AG20443 (cell line): Measurements from ENCODE around the gene NOS3.
"Not testable (repeated sequence)": the region's sequence is repeated elsewhere in the genome, so short reads cannot be mapped to it uniquely, and the experiment has no call there.

Experiments used
- DNase-seq: peaks from one replicate; pipeline ENCODE4 v3.0.0; 2012; ENCODE audit warnings: low spot score, mixed read lengths

The NOS3 gene

DNA sequence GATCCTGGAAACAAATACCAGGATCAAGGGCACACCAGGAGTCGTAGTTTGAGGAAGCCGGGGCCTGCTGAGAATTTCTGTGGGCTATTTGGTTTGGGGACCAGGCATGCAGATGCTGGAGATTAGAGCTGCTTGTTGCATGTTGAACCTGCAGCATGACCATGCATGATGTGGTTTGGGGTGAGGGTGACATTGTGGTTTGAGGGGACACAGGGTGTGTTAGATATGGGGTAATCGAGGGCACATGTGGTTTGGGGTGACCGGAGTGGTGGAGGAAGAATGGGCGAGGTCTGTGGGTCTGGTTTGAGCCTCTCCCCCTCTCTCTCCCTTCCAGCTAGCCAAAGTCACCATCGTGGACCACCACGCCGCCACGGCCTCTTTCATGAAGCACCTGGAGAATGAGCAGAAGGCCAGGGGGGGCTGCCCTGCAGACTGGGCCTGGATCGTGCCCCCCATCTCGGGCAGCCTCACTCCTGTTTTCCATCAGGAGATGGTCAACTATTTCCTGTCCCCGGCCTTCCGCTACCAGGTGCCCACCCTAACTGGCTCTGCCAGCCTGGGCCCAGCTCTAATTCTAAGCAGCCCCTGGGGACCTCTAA lies 10.2 kb downstream of the NOS3 start:
- no peak for DNase-seq

DNA sequence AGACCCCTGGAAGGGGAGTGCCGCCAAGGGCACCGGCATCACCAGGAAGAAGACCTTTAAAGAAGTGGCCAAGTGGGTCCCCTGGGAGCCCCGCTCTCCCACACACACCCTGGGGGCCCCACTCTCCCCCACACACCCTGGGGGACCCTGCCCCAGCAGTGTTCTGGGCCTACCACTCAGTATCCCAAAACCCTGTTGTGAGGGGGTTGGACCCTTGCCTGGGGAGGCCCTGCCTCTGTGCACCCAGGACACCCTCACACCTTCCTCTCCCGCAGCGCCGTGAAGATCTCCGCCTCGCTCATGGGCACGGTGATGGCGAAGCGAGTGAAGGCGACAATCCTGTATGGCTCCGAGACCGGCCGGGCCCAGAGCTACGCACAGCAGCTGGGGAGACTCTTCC lies 10.7 kb downstream of the NOS3 start:
- DNase-seq, result no peak

DNA sequence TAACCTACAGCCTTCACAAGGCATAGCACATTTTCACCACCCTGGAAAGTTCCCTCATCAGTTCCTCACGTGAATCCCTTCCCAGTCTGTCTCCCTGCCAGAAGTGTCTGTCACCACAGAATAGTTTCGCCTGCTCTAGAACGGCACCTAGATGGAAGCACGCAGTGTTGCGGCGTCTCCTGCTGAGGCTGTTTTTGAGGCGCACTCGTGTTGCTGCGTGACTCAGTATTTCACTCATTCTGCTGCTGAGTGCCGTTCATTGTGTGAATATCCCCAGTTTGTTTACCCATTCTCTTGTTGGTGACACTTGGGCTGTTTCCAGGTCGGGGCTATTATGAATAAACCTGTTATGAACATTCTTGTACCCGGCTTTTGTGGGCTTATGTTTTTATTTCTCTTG lies 12.8 kb downstream of the NOS3 start:
- no peak for DNase-seq

DNA sequence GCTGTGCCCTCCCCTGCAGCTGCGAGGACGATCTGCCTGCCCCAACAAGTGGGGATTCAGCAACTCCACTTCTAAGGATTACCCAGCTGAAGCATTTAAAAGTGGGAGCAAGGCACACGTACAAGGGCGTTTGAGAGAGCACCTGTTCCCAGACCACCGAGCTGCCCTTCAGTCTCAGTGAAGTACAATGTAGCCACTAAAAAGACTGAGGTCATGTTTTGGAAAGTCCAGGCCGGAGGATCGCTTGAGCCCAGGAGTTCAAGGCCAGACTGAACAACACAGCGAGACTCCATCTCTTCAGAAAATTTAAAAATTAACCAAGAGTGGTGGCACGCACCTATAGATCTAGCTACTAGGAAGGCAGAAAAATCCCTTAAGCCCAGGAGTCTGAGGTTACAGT lies 14.7 kb downstream of the NOS3 start:
- no peak for DNase-seq

DNA sequence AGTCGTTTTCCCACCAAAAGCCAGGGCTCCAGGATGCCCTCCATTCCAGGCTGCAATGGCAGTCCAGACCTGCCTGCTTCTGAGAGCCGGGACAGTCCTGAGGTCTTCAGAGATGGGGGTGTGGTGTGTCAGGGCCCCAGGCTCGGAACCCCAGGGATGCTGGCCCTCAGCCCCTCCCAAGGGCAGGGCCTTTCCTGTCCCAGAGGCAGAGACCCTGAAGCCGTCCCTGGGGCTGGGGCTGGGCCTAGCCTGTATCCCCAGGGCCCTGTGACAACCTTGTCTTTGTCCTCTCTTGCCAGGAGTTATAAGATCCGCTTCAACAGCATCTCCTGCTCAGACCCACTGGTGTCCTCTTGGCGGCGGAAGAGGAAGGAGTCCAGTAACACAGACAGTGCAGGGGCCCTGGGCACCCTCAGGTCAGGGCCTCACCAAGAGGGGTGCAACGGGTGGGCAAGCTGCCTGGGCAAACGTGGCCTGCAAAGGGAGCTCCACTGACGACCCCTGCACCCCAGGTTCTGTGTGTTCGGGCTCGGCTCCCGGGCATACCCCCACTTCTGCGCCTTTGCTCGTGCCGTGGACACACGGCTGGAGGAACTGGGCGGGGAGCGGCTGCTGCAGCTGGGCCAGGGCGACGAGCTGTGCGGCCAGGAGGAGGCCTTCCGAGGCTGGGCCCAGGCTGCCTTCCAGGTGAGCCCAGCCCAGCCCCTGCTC lies 15.9 kb downstream of the NOS3 start:
- no peak for DNase-seq

DNA sequence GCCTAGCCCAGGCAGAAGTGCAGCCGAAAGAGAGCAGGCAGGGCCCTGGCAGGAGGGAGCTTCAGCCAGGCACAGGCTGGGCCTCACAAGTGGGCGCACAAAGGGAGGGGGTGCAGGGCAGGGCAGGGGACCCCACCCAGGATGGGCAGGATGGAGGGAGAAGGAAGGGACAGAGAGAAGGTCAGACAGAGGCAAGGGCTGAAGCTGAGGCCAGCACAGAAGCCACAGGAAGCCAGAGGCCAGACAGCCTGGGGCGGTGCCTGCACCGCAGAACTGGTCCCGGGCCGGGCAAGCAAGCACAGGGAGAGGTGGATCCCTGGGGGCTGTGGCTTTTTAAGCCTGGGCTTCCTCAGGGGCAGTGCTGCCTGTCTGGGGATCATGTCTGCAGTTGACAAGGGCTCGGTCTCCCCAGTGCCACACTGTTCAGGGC lies 16.7 kb downstream of the NOS3 start:
- DNase-seq, result peak; percentile 74

DNA sequence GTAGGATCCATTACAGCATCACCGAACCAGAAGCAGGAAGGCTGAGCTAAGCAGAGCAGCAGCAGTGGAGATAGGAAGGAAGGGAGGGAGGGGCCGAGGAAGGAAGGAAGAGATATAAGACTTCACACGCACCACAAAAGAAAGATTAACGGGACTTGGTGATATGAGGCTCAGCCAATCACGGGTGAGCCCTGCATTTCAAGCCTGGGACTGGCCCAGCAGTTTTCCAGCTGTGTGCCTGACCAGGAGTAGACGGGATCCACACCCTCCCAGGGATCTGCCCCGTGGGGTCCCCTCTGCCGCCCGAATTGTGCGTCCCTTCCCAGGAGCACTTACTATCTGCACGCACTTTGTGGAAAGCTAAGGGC lies 17.3 kb downstream of the NOS3 start:
- DNase-seq, result no peak

DNA sequence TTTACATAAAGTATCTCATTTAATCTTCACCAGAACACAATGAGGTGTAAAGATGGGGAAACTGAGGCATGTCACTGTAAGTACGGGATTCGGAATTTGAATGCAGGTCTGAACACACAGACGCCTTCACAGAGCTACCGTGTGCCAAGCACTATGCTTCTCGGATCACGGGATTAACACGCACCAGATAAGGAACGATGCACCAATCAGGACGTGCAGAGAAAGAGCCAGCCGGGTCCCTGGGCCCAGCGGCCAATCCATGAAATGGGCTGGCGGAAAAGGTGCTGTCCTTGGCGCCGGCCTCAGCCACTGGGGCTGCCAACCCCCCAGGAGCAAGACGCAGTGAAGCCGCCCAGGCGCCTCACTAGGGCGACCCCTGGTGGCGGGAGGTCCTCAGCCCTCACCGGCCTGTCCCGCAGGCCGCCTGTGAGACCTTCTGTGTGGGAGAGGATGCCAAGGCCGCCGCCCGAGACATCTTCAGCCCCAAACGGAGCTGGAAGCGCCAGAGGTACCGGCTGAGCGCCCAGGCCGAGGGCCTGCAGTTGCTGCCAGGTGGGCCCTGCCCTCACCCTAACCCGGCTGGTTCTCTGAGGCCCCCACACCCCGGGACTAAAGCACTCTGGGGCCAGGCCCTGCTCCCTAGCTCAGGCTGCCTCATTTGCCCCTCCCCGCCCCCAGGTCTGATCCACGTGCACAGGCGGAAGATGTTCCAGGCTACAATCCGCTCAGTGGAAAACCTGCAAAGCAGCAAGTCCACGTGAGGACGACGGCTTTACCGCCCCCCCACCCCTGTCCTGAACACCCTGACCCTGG lies 17.9 kb downstream of the NOS3 start:
- DNase-seq, result peak; percentile 82

DNA sequence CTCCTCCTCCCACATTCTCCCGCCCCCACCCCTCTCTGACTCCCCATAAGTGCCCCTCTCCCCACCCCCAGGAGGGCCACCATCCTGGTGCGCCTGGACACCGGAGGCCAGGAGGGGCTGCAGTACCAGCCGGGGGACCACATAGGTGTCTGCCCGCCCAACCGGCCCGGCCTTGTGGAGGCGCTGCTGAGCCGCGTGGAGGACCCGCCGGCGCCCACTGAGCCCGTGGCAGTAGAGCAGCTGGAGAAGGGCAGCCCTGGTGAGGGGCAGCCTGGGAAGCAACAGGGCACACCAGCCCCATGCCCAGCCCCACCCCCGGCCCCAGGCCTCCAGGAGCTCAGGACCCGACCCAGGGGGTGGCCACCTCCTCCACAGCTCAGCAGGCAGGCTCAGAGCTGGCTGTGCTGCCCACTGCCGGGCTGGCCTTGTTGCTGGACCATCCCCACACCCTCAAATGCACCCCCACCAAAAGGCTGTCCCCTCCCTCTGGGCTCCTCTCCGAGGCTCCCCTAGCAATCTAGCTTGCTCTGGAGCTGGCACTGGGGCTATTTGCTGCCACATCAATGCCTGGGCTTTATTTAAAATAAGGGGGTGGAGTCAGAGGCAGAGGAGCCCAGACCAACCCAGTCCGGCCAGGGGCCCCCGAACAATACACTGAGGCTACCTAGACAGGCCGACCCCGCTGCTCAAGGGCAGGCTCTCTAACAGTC lies 18.7 kb downstream of the NOS3 start:
- DNase-seq, result no peak

DNA sequence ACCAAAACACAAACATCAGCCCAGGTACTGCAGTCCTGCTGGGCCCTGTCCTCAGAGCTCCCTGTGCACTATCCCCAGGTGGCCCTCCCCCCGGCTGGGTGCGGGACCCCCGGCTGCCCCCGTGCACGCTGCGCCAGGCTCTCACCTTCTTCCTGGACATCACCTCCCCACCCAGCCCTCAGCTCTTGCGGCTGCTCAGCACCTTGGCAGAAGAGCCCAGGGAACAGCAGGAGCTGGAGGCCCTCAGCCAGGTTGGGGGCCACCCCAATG lies 19.2 kb downstream of the NOS3 start:
- DNase-seq, result no peak

DNA sequence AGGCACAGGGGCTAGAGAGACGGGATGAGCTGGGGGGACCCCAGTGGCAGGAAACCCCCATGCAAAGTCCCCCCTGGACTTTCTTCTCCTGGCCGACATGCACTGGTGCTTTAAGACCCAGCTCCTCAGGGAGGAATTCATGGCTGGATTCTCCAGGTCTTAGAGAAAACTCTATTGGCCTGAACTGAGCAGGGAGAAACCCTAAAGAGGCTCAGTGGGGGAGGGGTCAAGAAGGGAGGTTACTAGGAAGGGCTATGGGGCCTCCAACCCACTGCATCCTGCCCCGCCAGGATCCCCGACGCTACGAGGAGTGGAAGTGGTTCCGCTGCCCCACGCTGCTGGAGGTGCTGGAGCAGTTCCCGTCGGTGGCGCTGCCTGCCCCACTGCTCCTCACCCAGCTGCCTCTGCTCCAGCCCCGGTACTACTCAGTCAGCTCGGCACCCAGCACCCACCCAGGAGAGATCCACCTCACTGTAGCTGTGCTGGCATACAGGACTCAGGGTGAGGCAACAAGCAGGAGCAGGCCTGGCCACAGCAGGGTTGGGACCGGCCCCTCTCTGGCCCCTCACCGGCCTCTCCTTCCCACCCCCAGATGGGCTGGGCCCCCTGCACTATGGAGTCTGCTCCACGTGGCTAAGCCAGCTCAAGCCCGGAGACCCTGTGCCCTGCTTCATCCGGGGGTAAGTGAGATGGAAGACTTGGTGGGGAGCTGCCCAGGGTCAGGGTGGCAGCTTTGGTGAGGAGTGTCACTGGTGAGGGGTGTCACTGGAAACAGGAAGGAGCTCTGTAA lies 19.7 kb downstream of the NOS3 start:
- no peak for DNase-seq

DNA sequence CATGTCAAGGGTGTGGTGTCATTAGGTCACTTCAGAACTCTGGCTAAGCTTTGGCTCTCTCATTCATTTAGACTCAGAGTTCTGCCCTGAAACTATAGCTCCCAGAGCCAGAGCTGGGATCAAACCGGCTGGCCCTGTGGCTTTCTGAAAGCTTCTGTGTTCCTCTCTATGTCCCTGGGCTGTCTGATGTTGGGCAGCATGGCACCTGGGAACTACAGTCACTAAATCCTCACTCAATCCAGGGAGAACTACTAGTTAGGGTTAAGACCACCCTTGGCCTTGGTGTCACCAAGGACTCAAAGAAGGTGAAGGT lies 20.2 kb downstream of the NOS3 start:
- DNase-seq, result no peak

DNA sequence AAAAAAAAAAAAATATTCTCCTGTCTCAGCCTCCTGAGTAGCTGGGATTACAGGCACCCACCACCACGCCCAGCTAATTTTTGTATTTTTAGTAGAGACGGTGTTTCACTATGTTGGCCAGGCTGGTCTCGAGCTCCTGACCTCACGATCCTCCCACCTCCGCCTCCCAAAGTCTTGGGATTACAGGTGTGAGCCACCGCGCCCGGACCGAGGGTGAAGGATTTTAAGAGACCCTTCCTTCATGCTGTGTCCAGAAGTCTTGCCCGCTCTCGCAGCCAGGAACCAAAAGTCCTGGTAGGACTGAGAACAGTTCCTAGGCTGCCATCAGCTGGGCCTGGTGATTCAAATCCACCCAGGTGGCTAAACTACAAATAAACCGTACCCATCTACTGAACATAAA lies 20.8 kb downstream of the NOS3 start:
- not testable (repeated sequence) for DNase-seq

DNA sequence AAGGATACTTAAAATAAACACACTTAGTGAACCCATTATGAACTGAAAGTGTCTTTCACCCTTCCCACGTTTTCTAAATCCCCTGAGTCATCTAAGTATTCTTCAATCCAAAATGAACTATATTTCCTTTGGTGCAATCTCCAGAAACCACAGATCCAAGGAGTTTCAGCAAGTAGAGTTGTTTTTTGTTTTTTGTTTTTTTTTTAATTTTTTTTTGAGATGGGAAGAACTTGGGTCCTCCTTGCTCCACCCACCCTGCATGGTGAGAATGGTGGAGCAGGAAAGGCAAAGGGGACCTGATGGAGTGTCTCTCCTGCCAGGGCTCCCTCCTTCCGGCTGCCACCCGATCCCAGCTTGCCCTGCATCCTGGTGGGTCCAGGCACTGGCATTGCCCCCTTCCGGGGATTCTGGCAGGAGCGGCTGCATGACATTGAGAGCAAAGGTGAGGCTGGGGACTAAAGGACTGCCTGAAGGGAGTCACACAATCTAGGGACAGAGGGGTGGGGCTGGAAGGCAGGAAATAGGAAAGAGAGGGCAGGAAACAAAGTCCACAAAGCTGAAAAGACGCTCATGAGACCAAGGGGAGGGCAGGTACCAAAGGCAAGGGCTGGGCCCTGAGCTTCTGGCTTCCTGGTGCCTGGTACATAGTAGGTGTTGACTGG lies 21.3 kb downstream of the NOS3 start:
- DNase-seq, result no peak

DNA sequence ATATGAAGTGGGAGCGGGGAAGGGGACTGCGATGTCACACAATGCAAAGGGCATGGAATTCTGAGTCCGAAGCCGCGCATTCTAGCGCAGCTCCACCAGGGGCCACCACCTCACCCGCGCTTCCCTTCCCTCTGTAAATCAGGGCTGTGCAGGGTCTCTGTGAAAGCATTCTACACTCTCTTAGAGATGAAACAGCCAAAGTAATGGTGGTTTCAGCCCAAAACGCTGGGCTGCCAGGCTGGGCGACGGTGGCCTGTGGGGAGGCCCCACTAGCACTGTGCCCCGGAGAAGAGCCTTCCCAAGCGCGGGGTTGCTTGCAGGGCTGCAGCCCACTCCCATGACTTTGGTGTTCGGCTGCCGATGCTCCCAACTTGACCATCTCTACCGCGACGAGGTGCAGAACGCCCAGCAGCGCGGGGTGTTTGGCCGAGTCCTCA lies 22.1 kb downstream of the NOS3 start:
- DNase-seq, result peak; percentile 68

DNA sequence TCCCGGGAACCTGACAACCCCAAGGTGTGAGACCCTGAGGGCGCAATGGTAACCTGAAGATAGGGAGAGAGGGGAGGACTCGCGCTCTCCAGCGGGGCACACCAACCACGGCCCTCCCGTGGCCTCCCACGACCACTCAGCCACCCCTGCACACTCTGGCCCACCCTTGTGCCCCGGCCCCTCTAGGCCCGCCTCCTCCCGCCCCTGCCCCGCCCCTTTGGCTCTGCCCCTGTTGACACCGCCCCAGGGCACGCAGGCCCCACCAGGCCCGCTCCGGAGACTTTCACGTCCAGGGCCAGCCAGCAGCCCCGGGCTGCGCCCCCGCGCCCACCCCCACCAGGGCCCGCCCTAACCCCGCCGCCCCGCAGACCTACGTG lies 22.5 kb downstream of the NOS3 start:
- DNase-seq, result no peak

DNA sequence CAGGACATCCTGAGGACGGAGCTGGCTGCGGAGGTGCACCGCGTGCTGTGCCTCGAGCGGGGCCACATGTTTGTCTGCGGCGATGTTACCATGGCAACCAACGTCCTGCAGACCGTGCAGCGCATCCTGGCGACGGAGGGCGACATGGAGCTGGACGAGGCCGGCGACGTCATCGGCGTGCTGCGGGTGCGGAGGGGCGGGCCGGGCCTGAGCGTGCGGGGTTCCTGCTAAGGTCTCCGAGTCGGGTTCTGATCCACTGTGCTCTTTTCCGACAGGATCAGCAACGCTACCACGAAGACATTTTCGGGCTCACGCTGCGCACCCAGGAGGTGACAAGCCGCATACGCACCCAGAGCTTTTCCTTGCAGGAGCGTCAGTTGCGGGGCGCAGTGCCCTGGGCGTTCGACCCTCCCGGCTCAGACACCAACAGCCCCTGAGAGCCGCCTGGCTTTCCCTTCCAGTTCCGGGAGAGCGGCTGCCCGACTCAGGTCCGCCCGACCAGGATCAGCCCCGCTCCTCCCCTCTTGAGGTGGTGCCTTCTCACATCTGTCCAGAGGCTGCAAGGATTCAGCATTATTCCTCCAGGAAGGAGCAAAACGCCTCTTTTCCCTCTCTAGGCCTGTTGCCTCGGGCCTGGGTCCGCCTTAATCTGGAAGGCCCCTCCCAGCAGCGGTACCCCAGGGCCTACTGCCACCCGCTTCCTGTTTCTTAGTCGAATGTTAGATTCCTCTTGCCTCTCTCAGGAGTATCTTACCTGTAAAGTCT lies 23.1 kb downstream of the NOS3 start:
- peak; percentile 87 for DNase-seq

DNA sequence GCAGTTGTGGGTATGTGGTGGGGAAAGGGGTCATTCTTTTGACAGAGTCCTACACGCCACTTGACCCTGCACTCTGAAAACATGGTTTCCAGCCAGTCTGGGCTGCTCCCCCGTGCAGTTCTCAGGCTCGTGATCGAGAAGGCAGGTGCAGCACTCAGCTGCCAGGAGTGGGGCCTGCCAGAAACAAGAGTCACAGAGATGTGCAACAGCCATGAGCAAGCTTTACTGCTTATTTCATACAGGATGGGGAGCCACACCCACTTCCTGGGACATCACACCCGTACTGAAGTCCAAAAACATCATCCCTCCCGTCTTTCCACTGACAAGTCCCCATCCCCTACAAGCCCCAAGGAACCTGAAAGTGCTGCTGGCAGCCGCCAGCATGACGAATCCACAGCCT lies 24.1 kb downstream of the NOS3 start:
- no peak for DNase-seq

DNA sequence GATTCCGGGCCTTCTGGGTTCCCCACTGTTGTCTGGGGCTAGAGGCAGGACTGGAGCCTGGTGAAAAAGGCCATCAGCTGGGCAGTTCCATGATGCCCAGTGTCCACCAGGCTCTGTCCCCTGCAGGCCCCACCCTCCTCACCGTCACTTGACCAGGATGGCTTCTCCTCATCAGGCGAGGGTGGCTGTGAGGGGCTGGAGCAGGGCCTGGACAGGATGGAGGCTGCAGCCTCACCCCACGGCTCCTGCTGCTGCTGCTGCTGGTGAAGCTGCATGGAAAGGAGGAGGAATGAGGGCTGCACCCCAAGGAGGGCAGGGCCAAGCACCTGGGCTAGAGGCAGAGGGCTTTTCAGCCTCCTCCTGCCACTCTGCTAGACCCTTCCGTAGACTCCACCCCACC lies 25.1 kb downstream of the NOS3 start:
- no peak for DNase-seq

DNA sequence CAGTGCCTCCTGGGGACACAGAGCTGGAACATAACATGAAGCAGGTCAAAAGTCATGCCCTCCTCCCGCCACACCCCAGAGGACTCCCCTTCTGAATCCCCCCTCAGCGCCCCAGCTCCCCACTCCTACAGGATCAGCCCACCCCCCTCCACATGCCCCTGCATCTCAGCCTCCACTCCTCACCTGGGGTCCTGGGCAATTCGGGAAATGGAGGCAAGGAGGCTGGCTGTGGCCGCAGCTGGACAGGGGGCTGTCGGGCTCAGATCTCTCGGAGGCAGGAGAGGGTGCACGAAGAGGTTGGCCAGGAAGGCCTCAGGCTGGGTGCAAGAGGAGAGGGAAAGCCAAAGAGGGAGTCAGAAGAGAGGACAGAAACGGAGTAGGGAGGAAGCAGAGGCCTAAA lies 25.7 kb downstream of the NOS3 start:
- DNase-seq, result no peak

DNA sequence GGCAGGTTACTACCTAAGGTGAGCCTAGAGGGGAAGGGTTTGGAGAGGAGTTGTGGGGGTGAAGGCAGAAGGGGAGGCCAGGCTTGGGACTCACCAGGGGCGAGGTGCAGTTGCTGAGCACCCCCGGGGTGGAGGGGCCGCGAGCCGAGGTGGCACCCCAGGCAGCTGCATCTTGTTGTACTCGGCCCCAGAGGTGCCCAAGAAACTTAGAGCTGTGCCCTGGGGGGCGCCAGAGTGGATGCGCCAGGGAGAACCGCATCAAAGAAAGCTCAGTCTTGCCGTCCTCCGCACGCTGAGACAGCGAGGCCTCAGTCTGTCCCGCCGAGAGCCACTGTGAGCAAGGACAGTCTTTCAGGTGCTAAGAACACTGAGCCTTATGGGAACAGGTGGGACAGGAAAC lies 26.1 kb downstream of the NOS3 start:
- DNase-seq, result no peak
